Breast epithelium (tissue), 3 donors: ENCODE data around the gene BPIFA2.

ENCODE experiments used
- POLR2A ChIP-seq: fragments of 450-650 bp; IDR thresholded peaks from one replicate; pipeline ENCODE4 v1.6.1; 2016; ENCODE audit warnings: antibody characterized with exemption, mild to moderate bottlenecking, moderate library complexity
- TF ChIP-seq, protein P1 (sequence below), 3 donors: fragments of 450-650 bp; IDR thresholded peaks; one replicate each; pipeline ENCODE4 v1.5.1; 2016 to 2017; ENCODE audit warnings: antibody characterized with exemption in 3 of 3, mild to moderate bottlenecking in 3 of 3, moderate library complexity in 3 of 3

GRCh38 chr20:33119725-33120720, 47.9 kb upstream of the BPIFA2 start:
- no peak for TF ChIP-seq POLR2A
- TF ChIP-seq, protein P1, sequence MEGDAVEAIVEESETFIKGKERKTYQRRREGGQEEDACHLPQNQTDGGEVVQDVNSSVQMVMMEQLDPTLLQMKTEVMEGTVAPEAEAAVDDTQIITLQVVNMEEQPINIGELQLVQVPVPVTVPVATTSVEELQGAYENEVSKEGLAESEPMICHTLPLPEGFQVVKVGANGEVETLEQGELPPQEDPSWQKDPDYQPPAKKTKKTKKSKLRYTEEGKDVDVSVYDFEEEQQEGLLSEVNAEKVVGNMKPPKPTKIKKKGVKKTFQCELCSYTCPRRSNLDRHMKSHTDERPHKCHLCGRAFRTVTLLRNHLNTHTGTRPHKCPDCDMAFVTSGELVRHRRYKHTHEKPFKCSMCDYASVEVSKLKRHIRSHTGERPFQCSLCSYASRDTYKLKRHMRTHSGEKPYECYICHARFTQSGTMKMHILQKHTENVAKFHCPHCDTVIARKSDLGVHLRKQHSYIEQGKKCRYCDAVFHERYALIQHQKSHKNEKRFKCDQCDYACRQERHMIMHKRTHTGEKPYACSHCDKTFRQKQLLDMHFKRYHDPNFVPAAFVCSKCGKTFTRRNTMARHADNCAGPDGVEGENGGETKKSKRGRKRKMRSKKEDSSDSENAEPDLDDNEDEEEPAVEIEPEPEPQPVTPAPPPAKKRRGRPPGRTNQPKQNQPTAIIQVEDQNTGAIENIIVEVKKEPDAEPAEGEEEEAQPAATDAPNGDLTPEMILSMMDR (IDR thresholded peaks at IDR 0.05), result no peak
